Prostate gland (tissue), 2 donors: ENCODE data around the gene PPFIBP2.

Source experiments
- POLR2AphosphoS5 ChIP-seq: sonication (generic); formaldehyde crosslinking; IDR thresholded peaks from one replicate; pipeline ENCODE4 v1.6.1; 2017; ENCODE audit warnings: antibody characterized with exemption
- TF ChIP-seq, protein P1 (sequence below), 4 experiments: fragments of 200-600 bp in 2 of 4; fragments of 450-650 bp in 2 of 4; sonication (generic) in 2 of 4; IDR thresholded peaks; 1 replicate in 3 of 4; 2 replicates in 1 of 4; pipeline ENCODE4 v1.5.1; 2016 to 2019; ENCODE audit warnings: antibody characterized with exemption in 4 of 4, mild to moderate bottlenecking in 2 of 4, moderate library complexity in 2 of 4

- TF ChIP-seq, protein P1, sequence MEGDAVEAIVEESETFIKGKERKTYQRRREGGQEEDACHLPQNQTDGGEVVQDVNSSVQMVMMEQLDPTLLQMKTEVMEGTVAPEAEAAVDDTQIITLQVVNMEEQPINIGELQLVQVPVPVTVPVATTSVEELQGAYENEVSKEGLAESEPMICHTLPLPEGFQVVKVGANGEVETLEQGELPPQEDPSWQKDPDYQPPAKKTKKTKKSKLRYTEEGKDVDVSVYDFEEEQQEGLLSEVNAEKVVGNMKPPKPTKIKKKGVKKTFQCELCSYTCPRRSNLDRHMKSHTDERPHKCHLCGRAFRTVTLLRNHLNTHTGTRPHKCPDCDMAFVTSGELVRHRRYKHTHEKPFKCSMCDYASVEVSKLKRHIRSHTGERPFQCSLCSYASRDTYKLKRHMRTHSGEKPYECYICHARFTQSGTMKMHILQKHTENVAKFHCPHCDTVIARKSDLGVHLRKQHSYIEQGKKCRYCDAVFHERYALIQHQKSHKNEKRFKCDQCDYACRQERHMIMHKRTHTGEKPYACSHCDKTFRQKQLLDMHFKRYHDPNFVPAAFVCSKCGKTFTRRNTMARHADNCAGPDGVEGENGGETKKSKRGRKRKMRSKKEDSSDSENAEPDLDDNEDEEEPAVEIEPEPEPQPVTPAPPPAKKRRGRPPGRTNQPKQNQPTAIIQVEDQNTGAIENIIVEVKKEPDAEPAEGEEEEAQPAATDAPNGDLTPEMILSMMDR (IDR thresholded peaks at IDR 0.05), result no peak
- no peak for TF ChIP-seq POLR2AphosphoS5
Measured at GRCh38 chr11:7691759-7692350, 178.1 kb downstream of the PPFIBP2 start.
